Sigmoid colon (tissue), 4 donors: ENCODE measurements around the gene RASSF6.

ENCODE experiments used
- CTCF ChIP-seq, 4 experiments: fragments of 450-650 bp in 3 of 4; fragments of 200-600 bp in 1 of 4; IDR thresholded peaks; one replicate each; pipeline ENCODE4 v1.5.1; 2016 to 2019; ENCODE audit warnings: antibody characterized with exemption in 4 of 4, mild to moderate bottlenecking in 3 of 4, moderate library complexity in 2 of 4
- EP300 ChIP-seq, 4 donors: sonication (generic); formaldehyde crosslinking; IDR thresholded peaks; one replicate each; pipeline ENCODE4 v1.6.1; 2017; ENCODE audit warnings: antibody characterized with exemption in 4 of 4
- POLR2A ChIP-seq, 2 donors: fragments of 450-650 bp; IDR thresholded peaks; one replicate each; pipeline ENCODE4 v1.6.1; 2016; ENCODE audit warnings: antibody characterized with exemption in 2 of 2, mild to moderate bottlenecking in 2 of 2, moderate library complexity in 2 of 2
- POLR2AphosphoS5 ChIP-seq, 4 donors: sonication (generic); formaldehyde crosslinking; IDR thresholded peaks; one replicate each; pipeline ENCODE4 v1.6.1; 2017; ENCODE audit warnings: antibody characterized with exemption in 4 of 4

- TF ChIP-seq POLR2A (IDR thresholded peaks at IDR 0.05): no peak
- no peak for TF ChIP-seq CTCF (IDR thresholded peaks at IDR 0.05)
- TF ChIP-seq POLR2AphosphoS5 (IDR thresholded peaks at IDR 0.05): no peak
- TF ChIP-seq EP300 (IDR thresholded peaks at IDR 0.05): no peak
Measured at GRCh38 chr4:73597594-73597993, 22.6 kb downstream of the RASSF6 start.
